Natural killer cell (primary cell): ENCODE results near the gene GLYATL3. TPM values are rescaled to one million over a fixed set of nuclear protein-coding genes. Genes with fewer than 3 reads are reported as not detected.

Source experiments
- ATAC-seq, 3 donors: fragments of 150-1000 bp in 2 of 3; fragments of 200-7000 bp in 1 of 3; cut with Tn5 transposase; 1 replicate in 1 of 3; 2 replicates in 2 of 3; pipeline ENCODE4 v1.10.0; 2021; ENCODE audit warnings: mild to moderate bottlenecking in 2 of 3, moderate library complexity in 2 of 3
- DNase-seq, 2 donors: peaks; one replicate each; pipeline versions ENCODE4 v3.0.0 to v3.0.0-alpha.2; 2013 to 2021; ENCODE audit warnings: mixed read lengths in 1 of 2
- H3K27ac ChIP-seq: one replicate; pipeline ENCODE4 v1.5.1; 2013; ENCODE audit warnings: mild to moderate bottlenecking, low read length
- H3K27me3 ChIP-seq: one replicate; pipeline ENCODE4 v1.6.1; 2013; ENCODE audit warnings: low read length; ENCODE audit not compliant: control insufficient read depth, insufficient read depth
- H3K36me3 ChIP-seq: one replicate; pipeline ENCODE4 v1.6.1; 2013; ENCODE audit warnings: low read length; ENCODE audit not compliant: control insufficient read depth, insufficient read depth
- H3K4me1 ChIP-seq: one replicate; pipeline ENCODE4 v1.6.1; 2013; ENCODE audit warnings: low read length; ENCODE audit not compliant: control insufficient read depth, insufficient read depth
- H3K4me3 ChIP-seq: one replicate; pipeline ENCODE4 v1.5.1; 2013; ENCODE audit warnings: low read length
- H3K9me3 ChIP-seq: one replicate; pipeline ENCODE4 v1.6.1; 2013; ENCODE audit warnings: low read length; ENCODE audit not compliant: control insufficient read depth, insufficient read depth
- H3K27ac Mint-ChIP-seq, 2 donors: one replicate each; pipeline ENCODE4 v1.8.0; 2022; ENCODE audit warnings: mild to moderate bottlenecking in 2 of 2, mixed read lengths in 2 of 2, moderate library complexity in 1 of 2
- H3K27me3 Mint-ChIP-seq, 2 donors: one replicate each; pipeline ENCODE4 v1.8.0; 2022; ENCODE audit warnings: low read depth in 2 of 2, mixed read lengths in 2 of 2
- H3K36me3 Mint-ChIP-seq: one replicate; pipeline ENCODE4 v1.8.0; 2022; ENCODE audit warnings: mixed read lengths
- H3K4me1 Mint-ChIP-seq, 2 donors: one replicate each; pipeline ENCODE4 v1.8.0; 2022; ENCODE audit warnings: mixed read lengths in 2 of 2
- H3K4me3 Mint-ChIP-seq: one replicate; pipeline ENCODE4 v1.8.0; 2022; ENCODE audit warnings: mild to moderate bottlenecking, moderate library complexity, mixed read lengths
- H3K9me3 Mint-ChIP-seq, 2 donors: one replicate each; pipeline ENCODE4 v1.8.0; 2022; ENCODE audit warnings: mixed read lengths in 2 of 2
- WGBS: methylation state at CpG from one replicate; pipeline ENCODE4 v1.1.7; 2013; ENCODE audit warnings: missing lambda C conversion rate; ENCODE audit not compliant: insufficient coverage; 5-methylcytosine and 5-hydroxymethylcytosine counted together
- intact Hi-C: fragments of 100-400 bp; cut with micrococcal nuclease; formaldehyde crosslinking; loops from one replicate; pipeline ENCODE4 v1.14.2; 2022
- total RNA-seq, 4 donors: library from RNA; stranded (reverse); fragments of 120-200 nt in 1 of 4; gene quantifications; one replicate each; pipeline versions ENCODE4 v1.2.3 to v1.2.4, GENCODE V29; 2013 to 2022
- TF ChIP-seq, protein P1 (sequence below): fragments of 200-600 bp; IDR thresholded peaks from one replicate; pipeline ENCODE4 v1.8.0; 2022; ENCODE audit warnings: antibody characterized with exemption

Gene GLYATL3
- total RNA-seq, 3 donors from 2014 or later (not counting 1 experiment from before 2014, with no cell fraction given) = not detected

DNA sequence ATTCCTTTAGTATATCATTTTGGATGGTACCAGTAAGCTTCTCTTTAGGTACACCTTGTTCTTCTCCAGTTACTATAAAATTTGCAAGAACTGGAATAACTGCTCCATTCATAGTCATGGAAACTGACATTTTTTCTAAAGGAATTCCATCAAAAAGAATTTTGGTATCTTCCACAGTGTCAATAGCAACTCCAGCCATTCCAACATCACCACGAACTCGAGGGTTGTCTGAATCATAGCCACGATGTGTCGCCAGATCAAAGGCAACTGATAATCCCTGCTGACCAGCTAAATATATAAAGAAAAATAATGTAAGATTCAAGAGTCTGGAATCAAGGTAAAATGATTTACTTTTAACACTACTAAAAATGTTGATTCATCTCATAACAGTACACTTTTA, 42.0 kb upstream of the GLYATL3 start:
- DNase-seq (no peak), ATAC-seq (no peak)
- Mint-ChIP-seq H3K4me3 (no peak overlapping the region), H3K27me3 (no peaks in the 10 kb centered on the region), H3K4me1 (peaks cover 19 to 39% of the 10 kb centered on the region in 2 donors), H3K9me3 (no peaks in the 10 kb centered on the region), H3K36me3 (no peaks in the 10 kb centered on the region), H3K27ac (no peak overlapping the region)
- 86% methylated on average over 3 of the region's 4 CpGs for WGBS
- H3K9me3 ChIP-seq = no peaks in the 10 kb centered on the region
- H3K27ac ChIP-seq = no peak overlapping the region
- peaks cover 5% of the 10 kb centered on the region for H3K4me1 ChIP-seq
- TF ChIP-seq, protein P1, sequence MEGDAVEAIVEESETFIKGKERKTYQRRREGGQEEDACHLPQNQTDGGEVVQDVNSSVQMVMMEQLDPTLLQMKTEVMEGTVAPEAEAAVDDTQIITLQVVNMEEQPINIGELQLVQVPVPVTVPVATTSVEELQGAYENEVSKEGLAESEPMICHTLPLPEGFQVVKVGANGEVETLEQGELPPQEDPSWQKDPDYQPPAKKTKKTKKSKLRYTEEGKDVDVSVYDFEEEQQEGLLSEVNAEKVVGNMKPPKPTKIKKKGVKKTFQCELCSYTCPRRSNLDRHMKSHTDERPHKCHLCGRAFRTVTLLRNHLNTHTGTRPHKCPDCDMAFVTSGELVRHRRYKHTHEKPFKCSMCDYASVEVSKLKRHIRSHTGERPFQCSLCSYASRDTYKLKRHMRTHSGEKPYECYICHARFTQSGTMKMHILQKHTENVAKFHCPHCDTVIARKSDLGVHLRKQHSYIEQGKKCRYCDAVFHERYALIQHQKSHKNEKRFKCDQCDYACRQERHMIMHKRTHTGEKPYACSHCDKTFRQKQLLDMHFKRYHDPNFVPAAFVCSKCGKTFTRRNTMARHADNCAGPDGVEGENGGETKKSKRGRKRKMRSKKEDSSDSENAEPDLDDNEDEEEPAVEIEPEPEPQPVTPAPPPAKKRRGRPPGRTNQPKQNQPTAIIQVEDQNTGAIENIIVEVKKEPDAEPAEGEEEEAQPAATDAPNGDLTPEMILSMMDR = no peak
- H3K36me3 ChIP-seq = peaks cover 20% of the 10 kb centered on the region
- no peaks in the 10 kb centered on the region for H3K27me3 ChIP-seq
- intact Hi-C loops = no loop called here
- no peak overlapping the region for H3K4me3 ChIP-seq

DNA sequence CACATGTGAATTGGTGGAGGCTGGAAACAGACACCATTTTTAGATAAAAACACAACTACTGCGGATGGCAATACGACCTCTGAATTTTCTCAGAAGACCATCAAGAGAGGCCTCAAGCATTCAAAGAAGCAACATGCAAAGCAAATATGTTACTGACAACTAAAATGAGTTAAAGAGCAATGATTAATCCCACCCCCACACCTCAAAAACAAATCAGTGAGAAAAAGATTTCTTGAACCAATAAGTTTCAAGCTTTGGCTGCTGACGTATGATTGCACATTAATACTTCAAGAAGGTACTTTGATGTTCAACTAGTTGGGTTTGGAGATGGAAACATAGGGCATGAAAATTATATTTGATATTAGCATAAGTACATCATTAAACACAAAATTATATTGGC, 37.7 kb upstream of the GLYATL3 start:
- ATAC-seq (no peak), DNase-seq (peak in 1 of 2 donors; percentile 23)
- Histone ChIP-seq H3K4me1 (peaks cover 12% of the 10 kb centered on the region), H3K27me3 (no peaks in the 10 kb centered on the region), H3K4me3 (no peak overlapping the region), H3K36me3 (peaks cover 13% of the 10 kb centered on the region), H3K27ac (no peak overlapping the region), H3K9me3 (no peaks in the 10 kb centered on the region)
- intact Hi-C loops = no loop called here
- Mint-ChIP-seq H3K27ac (peak overlapping the region; percentile 93 to 97), H3K36me3 (no peaks in the 10 kb centered on the region), H3K4me1 (peaks cover 40 to 55% of the 10 kb centered on the region in 2 donors), H3K27me3 (no peaks in the 10 kb centered on the region), H3K9me3 (no peaks in the 10 kb centered on the region), H3K4me3 (peak overlapping the region; percentile 98)
- TF ChIP-seq, protein P1 = no peak
- 34% methylated on average over 2 of the region's 3 CpGs for WGBS

DNA sequence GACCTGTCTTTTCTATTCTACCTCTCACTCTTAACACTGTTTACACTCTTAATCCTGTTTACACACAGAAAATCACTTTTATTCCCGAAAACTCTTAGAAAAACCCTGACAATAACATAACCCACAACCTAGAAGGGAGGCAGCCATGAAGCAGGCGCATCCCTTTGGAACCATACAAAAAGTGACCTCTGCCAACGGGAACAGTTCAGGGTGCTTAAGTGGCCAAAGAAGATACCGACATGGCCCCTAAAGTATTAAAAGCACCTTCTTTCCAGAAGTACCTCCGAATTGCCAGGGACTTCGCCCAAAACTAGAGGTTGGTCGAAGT, 37.2 kb upstream of the GLYATL3 start:
- Histone ChIP-seq H3K9me3 (no peaks in the 10 kb centered on the region), H3K36me3 (peaks cover 8% of the 10 kb centered on the region), H3K4me3 (peak overlapping the region; percentile 72), H3K4me1 (peaks cover 12% of the 10 kb centered on the region), H3K27ac (peak overlapping the region; percentile 87), H3K27me3 (no peaks in the 10 kb centered on the region)
- H3K9me3 Mint-ChIP-seq = no peaks in the 10 kb centered on the region
- peak overlapping the region; percentile 98 for H3K4me3 Mint-ChIP-seq
- TF ChIP-seq, protein P1 = no peak
- no peak for ATAC-seq
- no peaks in the 10 kb centered on the region for H3K36me3 Mint-ChIP-seq
- peak overlapping the region; percentile 93 to 97 for H3K27ac Mint-ChIP-seq
- WGBS = under 1% methylated on average over 7 of the region's 7 CpGs
- no peak for DNase-seq
- intact Hi-C loops = no loop called here
- H3K4me1 Mint-ChIP-seq = peaks cover 40 to 53% of the 10 kb centered on the region in 2 donors
- H3K27me3 Mint-ChIP-seq = no peaks in the 10 kb centered on the region

DNA sequence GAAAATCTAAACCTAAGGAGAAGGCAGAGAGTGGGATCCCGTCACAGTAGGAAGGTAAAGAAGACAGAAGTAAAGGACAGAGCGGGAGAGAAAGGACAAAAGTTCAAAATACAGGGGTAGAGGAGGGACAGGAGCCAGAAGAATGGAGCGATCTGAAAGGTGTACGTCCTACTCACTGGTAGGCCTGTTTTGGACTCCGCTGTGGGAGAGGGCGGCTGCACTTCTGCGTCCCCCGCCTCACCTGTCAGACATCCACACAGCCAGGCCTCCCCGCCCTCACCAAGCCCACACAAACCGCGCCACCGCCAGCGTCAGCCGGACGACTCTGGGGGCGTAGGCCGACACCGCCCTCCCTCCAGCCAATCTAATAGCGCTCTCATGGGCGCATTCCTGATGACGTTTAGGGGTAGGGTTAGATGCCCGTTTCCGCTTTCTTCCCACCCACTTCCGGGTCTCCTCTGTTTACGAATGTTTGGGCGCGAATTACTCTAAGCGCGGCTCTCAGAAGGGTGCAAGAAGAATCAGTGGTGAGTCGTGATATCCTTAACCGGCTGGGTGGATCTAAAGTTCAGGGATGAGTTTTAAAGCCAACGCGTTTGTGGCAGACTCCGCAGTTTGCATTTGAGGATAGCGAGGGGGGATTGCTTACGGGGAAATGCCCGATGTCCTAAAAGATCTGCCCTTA, 36.7 kb upstream of the GLYATL3 start, which contains the start of the genes CENPQ and MMUT:
Gene CENPQ (plus strand): TSS at position 444 of the 685 bp plus-strand sequence. CDS start 6,807 bp downstream, outside the sequence.
Gene MMUT (minus strand): TSS at position 327 of the 685 bp plus-strand sequence. CDS start 3,787 bp downstream, outside the sequence.
- 0% methylated on average over 37 of the region's 37 CpGs for WGBS
- TF ChIP-seq, protein P1 = no peak

More for the DNA sequence above, 36.7 kb upstream of the GLYATL3 start, which contains the start of the genes CENPQ and MMUT:
- H3K4me3 ChIP-seq = peak within 1 kb of the TSS; percentile 72
- Mint-ChIP-seq H3K9me3 (no peaks in the 10 kb centered on the region), H3K36me3 (no peaks in the 10 kb centered on the region), H3K27me3 (no peaks in the 10 kb centered on the region), H3K27ac (peak within 1 kb of the TSS; percentile 93 to 97), H3K4me1 (peaks cover 40 to 53% of the 10 kb centered on the region in 2 donors), H3K4me3 (peak within 1 kb of the TSS; percentile 98)
- no peaks in the 10 kb centered on the region for H3K9me3 ChIP-seq
- H3K36me3 ChIP-seq = peaks cover 4% of the 10 kb centered on the region
- H3K27me3 ChIP-seq = no peaks in the 10 kb centered on the region
- H3K27ac ChIP-seq = peak within 1 kb of the TSS; percentile 87
- intact Hi-C loops = no loop called here
- DNase-seq = peak; percentile 82 to 95
- peak; percentile 96 to 98 (median 98) for ATAC-seq
- peaks cover 12% of the 10 kb centered on the region for H3K4me1 ChIP-seq
